ENCODE data around the gene PNMA5.
"Not testable (repeated sequence)": the region's sequence is repeated elsewhere in the genome, so short reads cannot be mapped to it uniquely, and the experiment has no call there.

Gene PNMA5

DNA sequence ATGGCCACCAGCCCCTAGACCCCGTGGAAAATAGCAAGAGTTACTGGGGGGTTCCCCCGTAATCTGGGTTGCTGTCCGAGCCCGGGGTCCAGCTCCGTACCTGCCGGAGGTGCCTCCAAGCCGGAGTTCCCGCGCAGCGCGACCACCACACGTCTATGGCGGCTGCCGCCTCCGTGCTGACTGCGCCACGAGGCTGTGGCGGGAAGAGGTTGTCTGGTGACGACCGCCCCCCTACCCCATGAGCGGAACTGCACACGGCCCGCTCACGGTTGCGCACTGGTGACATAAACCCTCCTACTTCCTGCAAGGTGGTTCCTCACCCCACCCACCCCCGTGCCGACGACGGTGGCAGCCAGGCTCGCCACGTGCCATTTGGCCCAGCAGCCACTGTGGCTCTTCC is at the start of gene PNMA5:
Gene PNMA5 (minus strand): TSS at position 184 of the 400 bp plus-strand sequence. CDS start 2,518 bp downstream, outside the sequence.
- no peak for TF ChIP-seq CTCF (IDR thresholded peaks at IDR 0.05; ENCODE audit: low read depth, low read length)
- H3K9me3 ChIP-seq (ENCODE audit: severe bottlenecking): peaks cover 16% of the 10 kb centered on the region
- peaks cover 88% of the 10 kb centered on the region for H3K27me3 ChIP-seq (ENCODE audit: insufficient read depth, low read depth, severe bottlenecking)
- H3K36me3 ChIP-seq: no peaks in the 10 kb centered on the region
- DNase-seq: no peak
- no peak within 1 kb of the TSS for H3K27ac ChIP-seq
- H3K4me3 ChIP-seq (ENCODE audit: low read depth, low read length): no peak within 1 kb of the TSS

- Histone ChIP-seq H3K36me3 (no peaks in the 10 kb centered on the region), H3K27me3 (ENCODE audit: insufficient read depth, low read depth, severe bottlenecking) (peaks cover 97% of the 10 kb centered on the region), H3K4me3 (ENCODE audit: low read depth, low read length) (no peak overlapping the region), H3K27ac (no peak overlapping the region), H3K9me3 (ENCODE audit: severe bottlenecking) (peaks cover 19% of the 10 kb centered on the region)
- peak; percentile 77 for DNase-seq
- TF ChIP-seq CTCF (IDR thresholded peaks at IDR 0.05; ENCODE audit: low read depth, low read length): peak; percentile 97
These were observed 38.6 kb upstream of the PNMA5 start for GRCh38 chrX:153032397-153033118.

DNA sequence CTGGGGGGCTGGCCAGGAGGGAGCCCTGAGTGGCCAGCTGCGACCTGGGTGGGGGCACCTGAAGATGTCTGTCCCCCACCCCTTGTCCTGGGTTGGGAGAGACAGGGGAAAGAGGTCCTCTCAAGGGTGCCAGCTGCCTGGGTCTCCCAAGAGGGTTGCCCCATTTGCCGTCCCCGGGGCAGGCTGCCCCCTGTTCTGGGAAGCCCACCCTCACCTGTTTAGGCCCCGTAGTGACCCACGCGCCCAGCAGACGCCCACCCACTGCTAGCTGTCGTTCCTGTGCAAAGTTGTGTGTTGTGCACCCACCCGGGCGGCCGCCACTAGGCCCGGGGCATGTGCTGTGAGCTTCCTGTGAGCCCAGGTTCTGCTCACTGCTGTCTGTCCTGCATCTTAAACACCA is 36.9 kb upstream of the PNMA5 start:
- no peak for DNase-seq
- no peak for TF ChIP-seq CTCF (IDR thresholded peaks at IDR 0.05; ENCODE audit: low read depth, low read length)
- Histone ChIP-seq H3K27ac (no peak overlapping the region), H3K36me3 (no peaks in the 10 kb centered on the region), H3K4me3 (ENCODE audit: low read depth, low read length) (no peak overlapping the region), H3K27me3 (ENCODE audit: insufficient read depth, low read depth, severe bottlenecking) (peaks cover 88% of the 10 kb centered on the region), H3K9me3 (ENCODE audit: severe bottlenecking) (peaks cover 22% of the 10 kb centered on the region)

- H3K27me3 ChIP-seq (ENCODE audit: insufficient read depth, low read depth, severe bottlenecking): peaks cover 88% of the 10 kb centered on the region
- H3K9me3 ChIP-seq (ENCODE audit: severe bottlenecking): peaks cover 16% of the 10 kb centered on the region
- no peak overlapping the region for H3K27ac ChIP-seq
- DNase-seq: no peak
- no peak overlapping the region for H3K4me3 ChIP-seq (ENCODE audit: low read depth, low read length)
- no peak for TF ChIP-seq CTCF (IDR thresholded peaks at IDR 0.05; ENCODE audit: low read depth, low read length)
- no peaks in the 10 kb centered on the region for H3K36me3 ChIP-seq
These were observed 36.0 kb upstream of the PNMA5 start for GRCh38 chrX:153029875-153030274.

DNA sequence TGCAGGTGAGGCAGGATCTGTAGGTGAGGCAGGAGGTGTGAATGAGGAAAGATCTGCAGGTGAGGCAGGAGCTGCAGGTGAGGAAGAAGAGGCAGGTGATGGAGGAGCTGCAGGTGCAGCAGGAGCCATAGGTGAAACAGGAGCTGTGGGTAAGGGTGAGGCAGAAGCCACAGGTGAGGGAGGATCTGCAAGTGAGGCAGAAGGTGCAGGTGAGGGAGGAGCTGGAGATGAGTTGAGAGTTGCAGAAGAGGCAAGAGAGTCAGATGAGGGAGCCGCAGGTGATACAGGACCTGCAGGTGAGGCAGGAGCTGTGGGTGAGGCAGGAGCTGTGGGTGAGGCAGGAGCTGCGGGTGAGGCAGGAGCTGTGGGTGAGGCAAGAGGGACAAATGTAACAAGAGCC is 35.2 kb upstream of the PNMA5 start:
- Histone ChIP-seq H3K4me3 (ENCODE audit: low read depth, low read length) (no peak overlapping the region), H3K36me3 (no peaks in the 10 kb centered on the region), H3K9me3 (ENCODE audit: severe bottlenecking) (peaks cover 11% of the 10 kb centered on the region), H3K27me3 (ENCODE audit: insufficient read depth, low read depth, severe bottlenecking) (peaks cover 88% of the 10 kb centered on the region), H3K27ac (no peak overlapping the region)
- no peak for DNase-seq
- no peak for TF ChIP-seq CTCF (IDR thresholded peaks at IDR 0.05; ENCODE audit: low read depth, low read length)

GRCh38 chrX:153028487-153028886 is 34.6 kb upstream of the PNMA5 start:
- H3K4me3 ChIP-seq (ENCODE audit: low read depth, low read length); H3K27ac ChIP-seq; H3K36me3 ChIP-seq; DNase-seq: not testable (repeated sequence)
- H3K9me3 ChIP-seq (ENCODE audit: severe bottlenecking): peaks cover 11% of the 10 kb centered on the region
- peaks cover 88% of the 10 kb centered on the region for H3K27me3 ChIP-seq (ENCODE audit: insufficient read depth, low read depth, severe bottlenecking)

DNA sequence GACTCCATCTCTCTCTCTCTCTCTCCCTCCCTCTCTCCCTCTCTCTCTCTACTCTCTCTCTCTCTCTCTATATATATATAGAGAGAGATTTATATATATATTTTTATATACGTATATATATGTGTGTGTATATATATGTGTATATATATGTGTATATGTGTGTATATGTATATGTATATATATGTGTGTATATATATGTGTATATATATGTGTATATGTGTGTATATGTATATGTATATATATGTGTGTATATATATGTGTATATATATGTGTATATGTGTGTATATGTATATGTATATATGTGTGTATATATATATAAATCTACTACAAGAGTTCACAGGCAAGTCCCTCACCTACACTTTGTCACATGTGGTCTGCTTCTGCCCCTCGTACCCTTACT is 32.6 kb upstream of the PNMA5 start:
- not testable (repeated sequence) for H3K36me3 ChIP-seq, DNase-seq
- peaks cover 76% of the 10 kb centered on the region for H3K27me3 ChIP-seq (ENCODE audit: insufficient read depth, low read depth, severe bottlenecking)

More for the DNA sequence above, 32.6 kb upstream of the PNMA5 start:
- H3K27ac ChIP-seq; H3K4me3 ChIP-seq (ENCODE audit: low read depth, low read length); H3K9me3 ChIP-seq (ENCODE audit: severe bottlenecking): not testable (repeated sequence)

Measured in WERI-Rb-1 (cell line).